Testis (tissue), 5 donors: ENCODE results near the gene HACD1. TPM values are rescaled to one million over a fixed set of nuclear protein-coding genes. Genes with fewer than 3 reads are reported as not detected.
A peak's percentile ranks its signal among the peaks of the same experiment; 100 is the strongest.

Experiments
- DNase-seq: peaks from one replicate; pipeline ENCODE4 v3.0.0-alpha.2; 2019
- H3K27ac ChIP-seq, 2 donors: fragments of 200-600 bp; sonication (generic); one replicate each; pipeline ENCODE4 v1.5.1; 2019
- H3K27me3 ChIP-seq: fragments of 200-600 bp; sonication (generic); one replicate; pipeline ENCODE4 v1.5.1; 2019
- H3K36me3 ChIP-seq: fragments of 200-600 bp; sonication (generic); one replicate; pipeline ENCODE4 v1.5.1; 2017; ENCODE audit warnings: low read depth; ENCODE audit errors: missing control alignments
- H3K4me1 ChIP-seq: fragments of 200-600 bp; sonication (generic); one replicate; pipeline ENCODE4 v1.5.1; 2019
- H3K4me3 ChIP-seq, 2 donors: fragments of 200-600 bp; sonication (generic); one replicate each; pipeline ENCODE4 v1.5.1; 2017 to 2019
- H3K9me3 ChIP-seq: fragments of 200-600 bp; sonication (generic); one replicate; pipeline ENCODE4 v1.5.1; 2017
- CTCF ChIP-seq, 3 experiments: fragments of 450-650 bp in 2 of 3; fragments of 200-600 bp in 1 of 3; sonication (generic) in 1 of 3; IDR thresholded peaks; one replicate each; pipeline ENCODE4 v1.5.1; 2016 to 2019; ENCODE audit warnings: antibody characterized with exemption in 3 of 3, mild to moderate bottlenecking in 2 of 3, moderate library complexity in 1 of 3
- POLR2A ChIP-seq: fragments of 450-650 bp; IDR thresholded peaks from one replicate; pipeline ENCODE4 v1.6.1; 2017; ENCODE audit warnings: antibody characterized with exemption, mild to moderate bottlenecking, moderate library complexity
- WGBS, 2 donors: methylation state at CpG; one replicate each; pipeline ENCODE4 v1.1.5; 2018; 5-methylcytosine and 5-hydroxymethylcytosine counted together
- intact Hi-C: fragments of 100-400 bp; cut with DNase I; formaldehyde crosslinking; loops from one replicate; pipeline ENCODE4 v1.15.1; 2023; ENCODE audit warnings: low total_unique reads
- long read RNA-seq, 2 donors: transcript quantifications; one replicate each; lab custom pipeline, GENCODE V29; 2026
- polyA plus RNA-seq: library from polyadenylated mRNA; stranded (reverse); fragments of 350-450 nt; fragmentation: Illumina TruSeq; extraction: RNeasy Lipid Tissue Mini Kit (QIAGEN cat#74804); gene quantifications from one replicate; pipeline ENCODE4 v1.2.3, GENCODE V29; 2014; ENCODE audit warnings: low read depth, low replicate concordance; ENCODE audit not compliant: insufficient read depth
- total RNA-seq, 2 donors: library from RNA; depleted of rRNA; stranded (reverse); fragments of >200 nt; gene quantifications; one replicate each; pipeline ENCODE4 v1.2.3, GENCODE V29; 2016

Gene HACD1
- total RNA-seq (10 to 100 TPM; 16.2 to 28.5 TPM), polyA plus RNA-seq (14.0 TPM)
- long read RNA-seq, donor 1, partial matches to known transcripts: 0 of 8 reads
- long read RNA-seq, donor 1, other reads (novel, unspliced or antisense): 5 of 8 reads
- long read RNA-seq, donor 2, partial matches to known transcripts: 0 of 6 reads
- long read RNA-seq, donor 2, other reads (novel, unspliced or antisense): 5 of 6 reads

- H3K36me3 ChIP-seq: no peaks in the 10 kb centered on the region
- no peaks in the 10 kb centered on the region for H3K4me1 ChIP-seq
- intact Hi-C loops: no loop called here
- peak; percentile 76 for DNase-seq
- H3K27me3 ChIP-seq: no peaks in the 10 kb centered on the region
- H3K4me3 ChIP-seq: peak within 1 kb of the TSS; percentile 76 to 78
- H3K9me3 ChIP-seq: no peaks in the 10 kb centered on the region
- H3K27ac ChIP-seq: peak within 1 kb of the TSS; percentile 56 to 68
- 0% methylated on average over 13 to 26 of the region's 92 CpGs for WGBS, 2 donors
- TF ChIP-seq CTCF (IDR thresholded peaks at IDR 0.05) (no peak), POLR2A (no peak)
Observed at GRCh38 chr10:17617031-17617911, at the start of gene HACD1. Gene HACD1 (minus strand): TSS chr10:17617374. CDS start chr10:17617339, 35 bp downstream.

GRCh38 chr10:17665747-17666146, 48.6 kb upstream of the HACD1 start:
- intact Hi-C loops: no loop called here
- Histone ChIP-seq H3K9me3 (no peaks in the 10 kb centered on the region), H3K27ac (peak overlapping the region; percentile 26 to 41), H3K4me3 (no peak overlapping the region), H3K27me3 (no peaks in the 10 kb centered on the region), H3K4me1 (no peaks in the 10 kb centered on the region), H3K36me3 (no peaks in the 10 kb centered on the region)
- 42 to 58% methylated on average over 4 of the region's 4 CpGs for WGBS, 2 donors
- TF ChIP-seq POLR2A (no peak), CTCF (IDR thresholded peaks at IDR 0.05) (no peak)
- DNase-seq: no peak

- TF ChIP-seq CTCF (IDR thresholded peaks at IDR 0.05) (no peak), POLR2A (no peak)
- H3K27ac ChIP-seq: no peak overlapping the region
- H3K27me3 ChIP-seq: no peaks in the 10 kb centered on the region
- DNase-seq: no peak
- no peaks in the 10 kb centered on the region for H3K36me3 ChIP-seq
- no peaks in the 10 kb centered on the region for H3K4me1 ChIP-seq
- H3K9me3 ChIP-seq: no peaks in the 10 kb centered on the region
- intact Hi-C loops: no loop called here
- 67 to 74% methylated on average over 1 of the region's 1 CpG for WGBS, 2 donors
- no peak overlapping the region for H3K4me3 ChIP-seq
Observed at GRCh38 chr10:17663450-17663849, 46.3 kb upstream of the HACD1 start.

GRCh38 chr10:17662193-17663138, 45.3 kb upstream of the HACD1 start:
- Histone ChIP-seq H3K4me3 (no peak overlapping the region), H3K27ac (no peak overlapping the region), H3K27me3 (no peaks in the 10 kb centered on the region), H3K9me3 (no peaks in the 10 kb centered on the region), H3K4me1 (no peaks in the 10 kb centered on the region), H3K36me3 (no peaks in the 10 kb centered on the region)
- intact Hi-C loops: no loop called here
- DNase-seq: no peak
- WGBS, 2 donors: 71 to 73% methylated on average over 2 of the region's 2 CpGs
- no peak for TF ChIP-seq POLR2A
- TF ChIP-seq CTCF (IDR thresholded peaks at IDR 0.05): no peak
